HepG2 (cell line): ENCODE measurements around the gene CPE. TPM values are rescaled to one million over a fixed set of nuclear protein-coding genes. Genes with fewer than 3 reads are reported as not detected.

ENCODE experiments used
- E2F1 ChIP-seq: sonication (generic); formaldehyde crosslinking; IDR thresholded peaks from 2 replicates; pipeline ENCODE4 v1.5.0; 2020; ENCODE audit warnings: missing genetic modification reagents
- HNRNPLL ChIP-seq: fragments of 200-400 bp; formaldehyde crosslinking; IDR thresholded peaks from 2 replicates; pipeline ENCODE4 v1.6.1; 2017; ENCODE audit warnings: mild to moderate bottlenecking, low read depth, low read length; ENCODE audit not compliant: poor library complexity, severe bottlenecking
- HNRNPUL1 ChIP-seq: fragments of 200-400 bp; formaldehyde crosslinking; IDR thresholded peaks from 2 replicates; pipeline ENCODE4 v1.6.1; 2017; ENCODE audit warnings: low read depth, mild to moderate bottlenecking, low read length, moderate library complexity
- KLF15 ChIP-seq: sonication (generic); formaldehyde crosslinking; IDR thresholded peaks from 2 replicates; pipeline ENCODE4 v1.8.1; 2023; ENCODE audit warnings: borderline replicate concordance, mild to moderate bottlenecking, inconsistent platforms, missing genetic modification reagents, mixed read lengths
- MED13 ChIP-seq: sonication (generic); formaldehyde crosslinking; IDR thresholded peaks from 2 replicates; pipeline ENCODE4 v1.5.0; 2020; ENCODE audit warnings: missing genetic modification reagents
- NFATC3 ChIP-seq: sonication (generic); formaldehyde crosslinking; IDR thresholded peaks from 2 replicates; pipeline ENCODE4 v1.5.1; 2020; ENCODE audit warnings: mild to moderate bottlenecking, missing genetic modification reagents
- NR2F6 ChIP-seq, 2 experiments: IDR thresholded peaks; 2 replicates each; pipeline ENCODE4 v1.6.1; 2016; ENCODE audit warnings: antibody characterized with exemption in 1 of 2, mild to moderate bottlenecking in 1 of 2
- SKI ChIP-seq: fragments of 450-650 bp; IDR thresholded peaks from one replicate; pipeline ENCODE4 v1.6.1; 2018; ENCODE audit warnings: mild to moderate bottlenecking; ENCODE audit not compliant: partially characterized antibody
- TMF1 ChIP-seq: sonication (generic); formaldehyde crosslinking; IDR thresholded peaks from 2 replicates; pipeline ENCODE4 v1.8.1; 2022; ENCODE audit warnings: low read depth, missing genetic modification reagents
- ZNF256 ChIP-seq: sonication (generic); formaldehyde crosslinking; conservative IDR thresholded peaks from 2 replicates; pipeline ENCODE4 v1.4.0; 2020; ENCODE audit warnings: missing genetic modification reagents
- ZNF430 ChIP-seq: sonication (generic); formaldehyde crosslinking; IDR thresholded peaks from 2 replicates; pipeline ENCODE4 v1.9.0; 2021; ENCODE audit warnings: mild to moderate bottlenecking, missing genetic modification reagents
- ZNF616 ChIP-seq: sonication (generic); formaldehyde crosslinking; IDR thresholded peaks from 2 replicates; pipeline ENCODE4 v1.5.0; 2020; ENCODE audit warnings: low read depth, mild to moderate bottlenecking, missing genetic modification reagents
- ZNF883 ChIP-seq: sonication (generic); formaldehyde crosslinking; IDR thresholded peaks from 2 replicates; pipeline ENCODE4 v1.5.1; 2020; ENCODE audit warnings: mild to moderate bottlenecking, missing genetic modification reagents; ENCODE audit errors: not compliant biosample characterization
- polyA plus RNA-seq, 8 experiments: library from polyadenylated mRNA; depleted of rRNA in 3 of 8; stranded (reverse) in 7 of 8; unstranded in 1 of 8; fragments of >200 nt; fragmentation: Illumina TruSeq in 4 of 8; extraction: Trizol in 4 of 8; gene quantifications; 2 replicates each; pipeline versions ENCODE4 v1.2.1 to v1.2.3, GENCODE V29; 2011 to 2016; ENCODE audit warnings: low read depth in 4 of 8, missing spikeins in 1 of 8, mixed read lengths in 1 of 8; ENCODE audit not compliant: insufficient read depth in 1 of 8
- total RNA-seq, 5 experiments: library from RNA; depleted of rRNA; stranded (reverse); fragments of >200 nt; fragmentation: Illumina TruSeq; extraction: Trizol; gene quantifications; 2 replicates each; pipeline ENCODE4 v1.2.3, GENCODE V29; 2016; ENCODE audit warnings: low read depth in 1 of 5
- TF ChIP-seq, protein P1 (sequence below): sonication (generic); formaldehyde crosslinking; IDR thresholded peaks from 2 replicates; pipeline ENCODE4 v1.5.0; 2020; ENCODE audit warnings: mild to moderate bottlenecking, missing genetic modification reagents, borderline replicate concordance
- TF ChIP-seq, protein P2 (sequence below), 2 experiments: sonication (generic) in 1 of 2; formaldehyde crosslinking in 1 of 2; IDR thresholded peaks; 2 replicates each; pipeline versions ENCODE4 v1.6.1 to v1.9.0; 2014 to 2022; ENCODE audit warnings: antibody characterized with exemption in 1 of 2, borderline replicate concordance in 1 of 2, inconsistent platforms in 1 of 2, low read depth in 1 of 2, missing genetic modification reagents in 1 of 2

Gene CPE
- total and polyA plus RNA-seq, 2 of the 13 experiments (the other 11 are each of a cell fraction or from before 2014, with no cell fraction given): 268 to 852 TPM

DNA sequence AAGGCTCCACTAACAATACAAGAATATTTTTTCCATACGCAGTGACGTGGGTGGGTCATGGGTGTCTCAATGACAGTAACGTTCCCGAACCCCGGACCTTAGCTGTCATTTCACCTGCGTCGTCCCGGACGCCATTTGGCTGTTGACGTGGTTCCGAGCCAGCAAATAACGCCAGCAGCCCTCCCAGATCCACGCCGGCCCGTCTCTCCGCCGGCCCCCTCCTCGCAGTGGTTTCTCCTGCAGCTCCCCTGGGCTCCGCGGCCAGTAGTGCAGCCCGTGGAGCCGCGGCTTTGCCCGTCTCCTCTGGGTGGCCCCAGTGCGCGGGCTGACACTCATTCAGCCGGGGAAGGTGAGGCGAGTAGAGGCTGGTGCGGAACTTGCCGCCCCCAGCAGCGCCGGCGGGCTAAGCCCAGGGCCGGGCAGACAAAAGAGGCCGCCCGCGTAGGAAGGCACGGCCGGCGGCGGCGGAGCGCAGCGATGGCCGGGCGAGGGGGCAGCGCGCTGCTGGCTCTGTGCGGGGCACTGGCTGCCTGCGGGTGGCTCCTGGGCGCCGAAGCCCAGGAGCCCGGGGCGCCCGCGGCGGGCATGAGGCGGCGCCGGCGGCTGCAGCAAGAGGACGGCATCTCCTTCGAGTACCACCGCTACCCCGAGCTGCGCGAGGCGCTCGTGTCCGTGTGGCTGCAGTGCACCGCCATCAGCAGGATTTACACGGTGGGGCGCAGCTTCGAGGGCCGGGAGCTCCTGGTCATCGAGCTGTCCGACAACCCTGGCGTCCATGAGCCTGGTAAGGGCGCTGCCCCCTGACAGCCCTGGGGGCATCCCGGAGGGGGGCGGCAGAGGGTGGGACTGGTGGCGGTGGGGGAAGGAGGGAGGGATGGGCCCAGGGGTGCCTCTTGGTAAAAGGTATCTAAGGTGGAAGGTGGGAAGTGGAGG is at the start of gene CPE (continued):
- TF ChIP-seq, protein P1, sequence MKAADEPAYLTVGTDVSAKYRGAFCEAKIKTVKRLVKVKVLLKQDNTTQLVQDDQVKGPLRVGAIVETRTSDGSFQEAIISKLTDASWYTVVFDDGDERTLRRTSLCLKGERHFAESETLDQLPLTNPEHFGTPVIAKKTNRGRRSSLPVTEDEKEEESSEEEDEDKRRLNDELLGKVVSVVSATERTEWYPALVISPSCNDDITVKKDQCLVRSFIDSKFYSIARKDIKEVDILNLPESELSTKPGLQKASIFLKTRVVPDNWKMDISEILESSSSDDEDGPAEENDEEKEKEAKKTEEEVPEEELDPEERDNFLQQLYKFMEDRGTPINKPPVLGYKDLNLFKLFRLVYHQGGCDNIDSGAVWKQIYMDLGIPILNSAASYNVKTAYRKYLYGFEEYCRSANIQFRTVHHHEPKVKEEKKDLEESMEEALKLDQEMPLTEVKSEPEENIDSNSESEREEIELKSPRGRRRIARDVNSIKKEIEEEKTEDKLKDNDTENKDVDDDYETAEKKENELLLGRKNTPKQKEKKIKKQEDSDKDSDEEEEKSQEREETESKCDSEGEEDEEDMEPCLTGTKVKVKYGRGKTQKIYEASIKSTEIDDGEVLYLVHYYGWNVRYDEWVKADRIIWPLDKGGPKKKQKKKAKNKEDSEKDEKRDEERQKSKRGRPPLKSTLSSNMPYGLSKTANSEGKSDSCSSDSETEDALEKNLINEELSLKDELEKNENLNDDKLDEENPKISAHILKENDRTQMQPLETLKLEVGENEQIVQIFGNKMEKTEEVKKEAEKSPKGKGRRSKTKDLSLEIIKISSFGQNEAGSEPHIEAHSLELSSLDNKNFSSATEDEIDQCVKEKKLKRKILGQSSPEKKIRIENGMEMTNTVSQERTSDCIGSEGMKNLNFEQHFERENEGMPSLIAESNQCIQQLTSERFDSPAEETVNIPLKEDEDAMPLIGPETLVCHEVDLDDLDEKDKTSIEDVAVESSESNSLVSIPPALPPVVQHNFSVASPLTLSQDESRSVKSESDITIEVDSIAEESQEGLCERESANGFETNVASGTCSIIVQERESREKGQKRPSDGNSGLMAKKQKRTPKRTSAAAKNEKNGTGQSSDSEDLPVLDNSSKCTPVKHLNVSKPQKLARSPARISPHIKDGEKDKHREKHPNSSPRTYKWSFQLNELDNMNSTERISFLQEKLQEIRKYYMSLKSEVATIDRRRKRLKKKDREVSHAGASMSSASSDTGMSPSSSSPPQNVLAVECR: peak; percentile 89
- TF ChIP-seq SKI (peak; percentile 32), KLF15 (no peak), ZNF616 (CRISPR knock-in tag) (peak; percentile 56; the same call in 1 of the 2 replicates), HNRNPLL (peak; percentile 85), ZNF430 (CRISPR knock-in tag) (peak; percentile 60), ZNF256 (CRISPR knock-in tag) (0 out of 2 replicates have a peak, but pooled peaks have one; percentile 44), TMF1 (no peak; the same call in 1 of the 2 replicates), NFATC3 (CRISPR knock-in tag) (0 out of 2 replicates have a peak, but pooled peaks have one; percentile 67), HNRNPUL1 (no peak), E2F1 (CRISPR knock-in tag) (peak; percentile 51; the same call in 1 of the 2 replicates), MED13 (CRISPR knock-in tag) (peak; percentile 67; the same call in 1 of the 2 replicates), ZNF883 (CRISPR knock-in tag) (no peak), NR2F6 (IDR thresholded peaks at IDR 0.05) (no peak), NR2F6 (CRISPR knock-in tag; IDR thresholded peaks at IDR 0.05) (peak; percentile 63; the same call in 1 of the 2 replicates)
- TF ChIP-seq, protein P2, sequence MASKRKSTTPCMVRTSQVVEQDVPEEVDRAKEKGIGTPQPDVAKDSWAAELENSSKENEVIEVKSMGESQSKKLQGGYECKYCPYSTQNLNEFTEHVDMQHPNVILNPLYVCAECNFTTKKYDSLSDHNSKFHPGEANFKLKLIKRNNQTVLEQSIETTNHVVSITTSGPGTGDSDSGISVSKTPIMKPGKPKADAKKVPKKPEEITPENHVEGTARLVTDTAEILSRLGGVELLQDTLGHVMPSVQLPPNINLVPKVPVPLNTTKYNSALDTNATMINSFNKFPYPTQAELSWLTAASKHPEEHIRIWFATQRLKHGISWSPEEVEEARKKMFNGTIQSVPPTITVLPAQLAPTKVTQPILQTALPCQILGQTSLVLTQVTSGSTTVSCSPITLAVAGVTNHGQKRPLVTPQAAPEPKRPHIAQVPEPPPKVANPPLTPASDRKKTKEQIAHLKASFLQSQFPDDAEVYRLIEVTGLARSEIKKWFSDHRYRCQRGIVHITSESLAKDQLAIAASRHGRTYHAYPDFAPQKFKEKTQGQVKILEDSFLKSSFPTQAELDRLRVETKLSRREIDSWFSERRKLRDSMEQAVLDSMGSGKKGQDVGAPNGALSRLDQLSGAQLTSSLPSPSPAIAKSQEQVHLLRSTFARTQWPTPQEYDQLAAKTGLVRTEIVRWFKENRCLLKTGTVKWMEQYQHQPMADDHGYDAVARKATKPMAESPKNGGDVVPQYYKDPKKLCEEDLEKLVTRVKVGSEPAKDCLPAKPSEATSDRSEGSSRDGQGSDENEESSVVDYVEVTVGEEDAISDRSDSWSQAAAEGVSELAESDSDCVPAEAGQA (IDR thresholded peaks at IDR 0.05; ENCODE audit: low read depth): peak; percentile 73; the same call in 1 of the 2 replicates
- TF ChIP-seq, protein P2 (CRISPR knock-in tag; IDR thresholded peaks at IDR 0.05; ENCODE audit: borderline replicate concordance): 0 out of 2 replicates have a peak, but pooled peaks have one; percentile 63
